HG03521 (cell line): ENCODE measurements around the gene CHKA.
A peak's percentile ranks its signal among the peaks of the same experiment; 100 is the strongest.

Experiments used
- ATAC-seq: cut with Tn5 transposase; IDR thresholded peaks from one replicate; pipeline ENCODE4 v1.9.1; 2021; ENCODE audit warnings: mild to moderate bottlenecking, moderate library complexity; ENCODE audit not compliant: unreplicated experiment

Gene CHKA

GRCh38 chr11:68121067-68121899, at the start of gene CHKA:
TSS of gene CHKA (minus strand) at chr11:68121388. CDS start at chr11:68121177, 211 bp downstream.
- peak; percentile 82 for ATAC-seq

DNA sequence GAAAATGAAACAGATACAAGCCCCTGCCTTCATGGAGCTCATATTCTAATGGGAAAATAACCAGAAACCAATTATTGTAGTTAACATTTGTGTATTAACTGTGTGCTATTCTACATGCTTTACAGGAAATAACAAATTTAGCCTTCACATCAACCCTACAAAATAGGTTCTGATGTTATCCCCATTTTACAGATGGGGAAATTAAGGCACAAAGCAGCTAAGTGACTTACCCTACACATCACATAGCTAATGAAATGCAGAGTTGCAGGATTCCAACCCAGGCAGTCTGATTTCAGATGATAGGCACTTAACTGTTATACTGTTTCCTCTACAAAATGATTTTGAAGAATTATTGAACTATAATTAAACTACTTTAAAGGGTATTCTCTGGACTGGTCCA, 48.3 kb upstream of the CHKA start:
- no peak for ATAC-seq

DNA sequence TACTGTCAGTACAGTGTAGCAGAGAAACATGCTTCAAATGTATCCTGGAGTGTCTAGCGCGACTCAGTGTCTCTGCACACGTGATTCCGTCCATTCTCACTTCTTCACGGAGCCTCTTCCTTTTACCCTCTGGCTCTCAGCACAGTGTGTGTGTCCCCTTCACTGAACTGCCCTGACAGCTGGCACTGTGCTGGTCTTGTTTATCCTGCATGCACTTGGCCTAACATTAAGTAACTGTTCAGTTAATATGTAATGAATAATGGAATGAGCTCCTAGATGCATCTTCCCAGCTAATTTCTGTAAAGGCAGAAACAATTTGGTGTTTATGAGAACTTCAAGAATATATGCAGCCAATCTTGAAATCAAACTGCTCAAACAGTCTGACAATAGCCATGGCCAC, 47.5 kb upstream of the CHKA start:
- ATAC-seq = no peak

GRCh38 chr11:68167474-68167873, 46.3 kb upstream of the CHKA start:
- no peak for ATAC-seq

DNA sequence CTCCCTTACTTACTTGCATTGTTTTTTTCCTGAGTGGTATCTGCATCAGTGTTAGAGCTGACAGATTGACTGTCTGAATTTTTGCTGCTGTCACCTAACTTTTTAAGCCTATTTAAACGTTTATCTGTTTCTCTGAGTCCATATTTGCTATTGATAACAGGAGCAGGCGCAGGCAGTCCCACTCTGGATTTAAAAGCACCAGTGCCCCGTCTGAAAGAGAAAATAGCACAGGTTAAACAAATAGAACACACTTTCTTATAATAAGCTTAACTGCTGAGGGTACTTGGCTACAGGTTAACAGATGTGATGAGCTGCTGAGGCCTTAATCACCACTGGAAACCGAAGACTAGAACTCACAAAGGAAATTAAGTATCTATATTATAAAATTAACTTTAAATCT, 45.8 kb upstream of the CHKA start:
- ATAC-seq = no peak

DNA sequence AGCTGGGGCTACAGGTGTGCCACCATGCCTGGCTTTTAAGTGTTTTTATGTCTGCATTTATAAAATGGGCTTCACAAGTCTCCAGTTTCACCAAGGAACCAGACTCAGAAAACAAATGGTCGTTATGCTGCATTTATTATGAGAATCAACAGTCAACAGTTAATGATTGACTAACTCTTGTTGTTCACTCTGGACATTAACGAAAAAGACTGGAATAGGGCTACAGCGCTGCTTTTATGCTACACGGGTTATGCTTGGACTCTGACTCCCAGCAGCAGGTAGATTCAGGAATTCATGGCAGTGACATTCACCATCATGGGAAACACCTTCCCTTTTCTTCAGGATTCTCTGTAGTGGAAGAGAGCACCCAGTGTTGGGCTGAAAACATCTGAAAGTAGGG, 44.4 kb upstream of the CHKA start:
- ATAC-seq = no peak

DNA sequence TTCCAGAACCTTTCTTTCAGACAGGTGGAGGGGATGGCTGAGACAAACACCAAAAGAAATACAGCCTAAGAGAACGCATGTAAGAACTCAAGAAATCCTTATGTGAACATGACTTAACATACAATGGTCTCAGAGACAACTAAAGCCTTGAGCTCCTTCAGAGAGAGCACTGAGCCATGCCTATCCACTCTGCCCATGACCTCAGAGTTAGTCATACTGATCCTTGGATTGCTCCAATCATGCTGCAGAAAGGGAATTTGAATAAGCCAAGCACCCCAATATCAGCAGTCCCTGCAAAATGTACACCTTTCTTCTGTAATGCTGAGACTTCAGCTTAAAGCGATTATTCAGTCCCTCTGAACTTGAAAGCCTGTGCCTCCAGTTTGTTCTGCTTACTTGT, 43.2 kb upstream of the CHKA start:
- ATAC-seq = no peak

DNA sequence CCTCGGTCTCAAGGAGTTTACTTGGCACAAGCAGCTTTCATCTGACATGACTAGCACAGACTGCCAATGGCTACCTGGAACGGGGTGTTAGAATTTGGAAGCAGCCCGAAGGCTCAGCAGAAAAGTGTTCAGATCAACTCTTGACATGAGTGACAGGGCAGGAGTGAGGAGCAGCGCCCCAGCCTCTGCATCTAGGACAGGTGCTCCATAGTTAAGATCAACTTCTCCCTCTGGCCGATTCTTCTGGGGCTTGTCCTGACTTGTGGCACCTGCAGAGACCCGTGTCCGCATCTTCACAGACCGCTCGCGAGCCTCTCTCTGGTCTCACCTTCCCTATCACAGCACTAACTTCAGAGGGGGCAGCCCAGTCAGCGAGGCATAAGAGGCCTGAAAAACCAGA, 42.5 kb upstream of the CHKA start:
- no peak for ATAC-seq

GRCh38 chr11:68160100-68160695, 39.0 kb upstream of the CHKA start:
- no peak for ATAC-seq

- no peak for ATAC-seq
Measured at GRCh38 chr11:68159665-68160064, 38.5 kb upstream of the CHKA start.

DNA sequence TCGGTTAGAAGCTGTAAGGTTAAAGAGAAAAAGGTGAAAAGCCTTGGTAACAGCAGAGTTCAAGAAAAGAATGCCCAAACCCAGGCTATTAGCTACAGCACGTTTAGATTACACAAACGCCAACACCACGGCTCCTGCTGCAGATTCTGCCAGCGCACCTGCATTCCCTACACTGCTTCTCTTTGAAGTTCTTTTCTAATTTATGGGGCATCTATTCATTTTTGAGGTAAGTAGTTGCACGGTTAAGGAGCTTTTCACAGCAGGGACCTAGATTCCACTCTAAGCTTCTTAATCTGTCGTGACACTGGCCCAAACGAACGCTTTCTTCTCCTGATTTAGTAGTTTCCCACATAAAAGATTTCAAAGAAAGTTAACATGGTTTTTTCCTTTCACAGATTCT, 38.0 kb upstream of the CHKA start:
- no peak for ATAC-seq

DNA sequence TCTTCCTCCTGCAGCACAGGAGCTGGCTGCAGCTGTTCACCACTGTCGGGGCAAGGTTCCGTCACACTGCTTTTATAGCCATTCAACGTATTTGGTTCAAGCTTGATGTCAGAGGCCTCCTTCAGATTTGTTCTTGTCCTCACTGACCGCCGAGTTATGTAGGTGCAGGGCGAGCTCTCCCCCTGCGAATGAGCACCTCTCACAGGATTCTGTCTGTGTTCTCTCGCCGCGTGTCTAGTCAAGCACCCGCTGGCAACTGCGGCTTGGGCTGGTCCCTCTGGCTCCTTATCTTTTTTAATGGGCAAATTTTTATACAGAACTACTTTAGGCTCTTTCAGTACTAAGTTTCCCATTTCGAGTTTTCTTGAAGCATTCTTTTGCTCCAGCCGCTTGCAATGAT, 37.4 kb upstream of the CHKA start:
- ATAC-seq = no peak

GRCh38 chr11:68153742-68154141, 32.6 kb upstream of the CHKA start:
- ATAC-seq = no peak

GRCh38 chr11:68150037-68150436, 28.8 kb upstream of the CHKA start:
- ATAC-seq = no peak

- no peak for ATAC-seq
Measured at GRCh38 chr11:68149417-68149816, 28.2 kb upstream of the CHKA start.

GRCh38 chr11:68148879-68149278, 27.7 kb upstream of the CHKA start:
- no peak for ATAC-seq

DNA sequence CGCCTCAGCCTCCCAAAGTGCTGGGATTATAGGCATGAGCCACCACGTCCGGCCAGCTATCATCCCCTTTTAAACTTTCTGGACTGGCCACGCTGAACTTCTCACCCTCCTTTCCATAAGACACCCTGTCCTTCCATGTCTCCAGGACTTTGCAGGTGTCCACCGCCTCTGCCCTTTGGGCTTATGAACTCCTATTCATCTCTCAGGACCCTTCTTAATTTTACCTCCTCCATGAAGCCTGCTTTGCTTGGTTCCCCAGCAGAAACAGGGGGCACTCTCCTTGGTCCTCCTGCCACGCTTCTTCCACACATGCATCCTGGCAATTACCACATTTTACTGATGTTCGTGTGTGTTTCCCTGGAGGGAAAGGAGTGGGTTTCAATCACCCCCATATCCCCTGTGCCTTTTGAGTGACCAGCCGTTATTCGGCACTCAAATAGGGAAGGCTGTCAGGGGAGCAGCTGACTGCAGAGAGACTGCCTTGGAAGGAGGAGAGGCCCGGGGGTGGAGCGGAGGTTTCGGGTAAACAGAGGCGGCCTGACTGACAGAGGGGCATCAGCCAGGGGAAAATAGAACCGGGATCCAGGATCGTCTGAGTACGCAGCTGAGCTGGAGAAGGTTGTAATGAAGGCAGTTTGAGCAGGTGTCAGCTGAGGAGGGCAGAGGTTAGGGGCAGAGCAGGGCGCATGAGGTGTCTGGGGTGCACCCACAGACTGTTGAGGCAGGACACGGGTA, 27.1 kb upstream of the CHKA start:
- no peak for ATAC-seq

GRCh38 chr11:68146704-68147474, 25.7 kb upstream of the CHKA start:
- ATAC-seq = no peak

- no peak for ATAC-seq
Measured at GRCh38 chr11:68146010-68146540, 24.9 kb upstream of the CHKA start.

- no peak for ATAC-seq
Measured at GRCh38 chr11:68145120-68145866, 24.1 kb upstream of the CHKA start.
